GM10847 (cell line): ENCODE results near the gene SBF2.

Experiments
- POLR2A ChIP-seq: IDR thresholded peaks from 2 replicates; pipeline ENCODE4 v1.6.1; 2011; ENCODE audit not compliant: insufficient read length; ENCODE audit errors: extremely low read depth

The SBF2 gene

DNA sequence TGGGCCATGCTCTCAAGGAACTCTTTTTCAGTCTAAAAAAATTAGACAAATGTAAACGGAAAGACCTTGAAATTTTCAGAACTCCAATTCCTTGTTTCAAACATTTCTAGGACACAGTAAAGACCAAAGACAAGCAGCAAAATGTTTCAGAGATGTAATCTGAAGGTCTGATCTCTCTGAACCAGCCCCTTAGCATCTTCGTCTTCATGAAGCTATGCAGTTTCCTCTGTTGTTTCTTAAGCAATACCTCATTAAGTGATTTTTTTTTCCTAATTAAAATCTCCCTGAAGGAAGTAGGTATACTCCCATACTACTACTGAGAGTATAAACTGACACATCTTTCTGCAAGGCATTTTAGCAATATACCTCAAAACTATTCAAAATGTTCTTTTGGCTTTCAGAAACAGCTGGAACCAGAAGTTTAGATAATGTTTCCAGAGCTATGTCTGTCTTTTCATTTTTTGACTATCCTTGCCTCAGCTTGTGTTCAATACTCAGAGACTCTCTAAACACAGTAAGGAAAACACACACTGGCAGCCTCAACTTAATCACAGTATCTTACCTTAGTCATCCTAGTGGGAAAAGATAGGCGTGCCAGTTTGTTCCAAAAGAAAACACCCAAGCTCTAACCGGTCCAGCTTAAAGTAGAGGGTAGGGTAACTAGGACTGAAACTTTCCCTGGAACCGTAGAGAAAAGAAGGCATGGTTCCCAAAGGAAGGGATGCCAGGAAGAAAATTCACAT, 25.1 kb downstream of the SBF2 start:
- TF ChIP-seq POLR2A: no peak

DNA sequence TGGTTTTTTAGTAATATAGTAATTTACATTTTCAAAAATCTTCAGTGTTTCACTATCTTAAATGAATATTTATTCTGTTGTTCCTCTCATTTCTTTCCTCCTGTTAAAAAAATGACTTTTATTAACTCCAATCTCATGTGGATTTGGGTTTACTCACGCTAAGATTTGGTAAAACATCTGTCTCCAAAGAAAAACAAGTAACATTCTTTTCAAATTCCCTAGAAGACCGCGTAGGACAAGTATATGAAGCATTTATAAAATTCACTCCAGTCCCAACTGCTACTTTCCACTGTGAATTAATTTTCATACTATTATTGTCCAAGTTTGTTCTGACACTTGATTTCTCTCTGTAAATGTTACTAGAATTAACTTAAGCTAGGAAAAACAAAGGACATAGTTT, 26.2 kb downstream of the SBF2 start:
- TF ChIP-seq POLR2A: no peak

DNA sequence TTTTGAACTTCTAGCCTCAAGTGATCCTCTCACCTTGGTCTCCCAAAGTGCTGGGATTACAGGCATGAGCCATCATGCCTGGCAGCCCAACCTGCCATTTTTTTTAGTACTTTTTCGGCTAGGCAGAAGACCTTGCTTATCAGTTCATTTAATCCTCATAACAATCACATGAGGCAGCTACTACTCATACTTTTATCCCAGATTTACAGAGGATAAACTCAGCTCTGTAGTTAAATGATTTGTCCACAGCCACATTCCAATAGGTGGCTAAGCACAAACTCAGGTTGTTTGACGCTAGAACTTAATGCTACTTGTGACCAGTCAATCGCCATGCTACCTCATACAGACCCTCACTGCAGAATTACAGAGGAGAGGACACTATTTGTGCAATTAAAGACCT, 28.1 kb downstream of the SBF2 start:
- TF ChIP-seq POLR2A: no peak

DNA sequence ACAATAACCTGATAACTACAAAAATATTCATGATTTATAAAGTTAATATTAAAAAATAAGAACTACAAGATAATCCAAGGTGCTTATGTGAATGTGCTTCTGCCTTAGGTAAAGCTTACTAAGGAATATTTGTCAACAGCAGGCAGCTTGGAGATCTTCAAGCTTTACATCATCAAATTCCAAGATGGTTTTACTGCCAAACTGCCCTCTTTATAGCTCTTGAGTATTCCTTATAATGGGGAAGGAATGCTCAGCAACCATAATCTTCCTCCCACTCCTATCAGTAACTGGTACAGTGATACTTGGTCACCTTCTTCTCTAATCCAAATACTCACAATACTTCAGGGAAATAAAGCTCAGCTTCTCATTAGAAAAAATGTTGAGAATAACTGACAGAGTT, 30.1 kb downstream of the SBF2 start:
- TF ChIP-seq POLR2A: no peak

DNA sequence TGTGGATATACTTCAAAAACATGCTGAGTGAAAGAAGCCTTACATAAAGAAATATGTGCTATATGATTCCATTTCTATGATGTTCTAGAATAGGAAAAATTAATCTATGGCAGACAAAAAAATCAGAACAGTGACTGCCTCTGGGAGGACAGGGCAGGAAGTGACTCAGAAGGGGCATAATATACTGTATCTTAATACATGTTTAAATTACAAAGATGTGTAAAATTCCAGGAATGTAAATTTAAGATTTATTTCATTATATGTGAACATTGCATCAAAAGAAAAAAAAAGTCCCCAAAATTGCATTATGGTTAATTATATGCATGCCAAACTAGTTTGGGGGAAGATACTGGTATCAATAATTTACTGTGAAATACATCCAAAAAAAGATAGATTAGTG, 32.2 kb downstream of the SBF2 start:
- TF ChIP-seq POLR2A: no peak

DNA sequence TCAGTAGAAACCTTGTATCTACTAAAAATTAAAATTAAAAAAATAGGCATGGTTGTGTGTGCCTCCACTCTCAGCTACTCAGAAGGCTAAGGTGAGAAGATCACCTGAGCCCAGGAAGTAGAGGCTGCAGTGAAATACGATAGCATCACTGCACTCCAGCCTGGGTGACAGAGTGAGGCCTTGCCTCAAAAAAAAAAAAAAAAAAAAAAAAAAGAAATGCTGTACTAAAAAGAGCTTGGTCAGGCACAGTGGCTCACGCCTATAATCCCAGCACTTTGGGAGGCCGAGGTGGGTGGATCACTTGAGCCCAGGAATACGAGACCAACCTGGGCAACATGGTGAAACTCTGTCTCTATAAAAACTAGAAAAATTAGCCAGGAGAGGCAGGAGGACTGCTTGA, 36.5 kb downstream of the SBF2 start:
- TF ChIP-seq POLR2A: no peak

DNA sequence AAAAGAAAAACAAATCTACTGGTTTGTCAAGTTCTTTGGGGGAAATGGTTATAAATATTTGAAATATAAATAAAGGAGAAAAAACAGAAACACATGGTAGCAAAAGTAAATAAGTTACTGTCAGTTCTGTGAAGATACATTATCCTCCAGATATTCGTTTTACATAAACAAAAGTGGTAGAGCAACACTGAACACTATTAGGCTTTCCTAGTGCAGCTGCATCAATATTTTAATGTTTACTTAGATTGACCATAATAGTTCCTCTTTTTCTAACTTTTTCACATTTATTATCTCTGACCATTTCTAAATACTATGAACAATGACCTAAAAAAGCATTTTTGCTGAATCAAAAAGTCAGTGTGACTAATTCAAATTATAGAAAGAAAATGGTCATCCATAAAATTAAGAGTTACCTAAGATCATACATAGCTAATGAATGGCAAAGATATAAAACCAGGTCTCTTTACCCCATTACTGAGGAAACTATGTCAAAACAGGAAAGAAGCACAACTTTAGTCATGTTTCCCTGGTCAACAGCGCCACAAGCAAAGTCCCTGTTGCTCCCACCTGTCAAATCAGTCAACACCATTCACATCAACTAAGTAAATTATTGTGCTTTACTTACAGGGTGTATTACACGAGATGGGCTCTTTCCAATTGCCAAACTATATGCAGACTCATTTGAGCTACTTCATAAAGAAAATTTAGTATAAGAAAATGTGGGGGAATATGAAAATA, 38.5 kb downstream of the SBF2 start:
- no peak for TF ChIP-seq POLR2A

DNA sequence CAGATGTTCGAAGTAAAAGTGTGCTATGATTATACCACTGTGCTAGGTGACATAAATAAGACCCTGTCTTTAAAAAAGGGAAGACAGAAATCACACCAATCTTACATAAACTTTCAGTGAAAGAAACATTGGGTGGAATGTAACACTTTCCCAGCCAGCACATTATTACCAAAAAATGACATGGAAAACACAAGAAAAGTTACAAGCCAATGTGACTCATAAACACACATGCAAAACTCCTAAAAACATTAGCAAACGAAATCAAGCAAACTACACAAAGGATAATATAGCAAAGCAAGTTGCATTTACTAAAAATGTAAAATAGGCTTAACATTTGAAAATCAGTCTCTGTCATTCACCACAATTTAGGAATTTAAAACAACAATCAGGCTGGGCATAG, 47.0 kb downstream of the SBF2 start:
- TF ChIP-seq POLR2A: no peak

DNA sequence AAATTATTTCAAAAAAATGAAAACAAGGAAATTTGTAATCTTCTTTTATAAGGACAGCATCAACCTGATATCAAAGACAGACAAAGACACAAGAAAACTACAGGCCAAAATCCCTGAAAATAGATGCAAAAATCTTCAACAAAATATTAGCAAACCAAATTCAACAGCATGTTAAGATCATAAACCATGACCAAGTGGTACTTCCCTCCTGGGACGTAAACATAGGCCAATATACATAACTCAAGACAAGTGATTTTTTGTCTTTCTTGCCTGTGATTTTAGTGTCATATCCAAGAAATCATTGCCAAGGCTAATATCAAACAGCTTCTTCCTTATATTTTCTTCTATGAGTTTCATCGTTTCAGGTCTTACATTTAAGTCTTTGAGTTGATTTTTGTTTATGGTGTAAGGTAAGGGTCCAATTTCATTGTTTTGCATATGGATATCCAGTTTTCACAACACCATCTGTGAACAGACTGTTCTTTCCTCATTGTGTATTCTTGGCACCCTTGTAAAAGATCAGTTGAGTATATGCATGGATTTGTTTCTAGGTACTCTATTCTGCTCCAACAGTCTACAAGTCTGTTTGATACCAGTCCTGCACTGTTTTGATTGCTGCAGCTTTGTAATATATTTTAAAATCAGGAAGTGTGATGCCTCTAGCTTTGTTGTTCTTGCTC, 50.0 kb downstream of the SBF2 start:
- TF ChIP-seq POLR2A: no peak

DNA sequence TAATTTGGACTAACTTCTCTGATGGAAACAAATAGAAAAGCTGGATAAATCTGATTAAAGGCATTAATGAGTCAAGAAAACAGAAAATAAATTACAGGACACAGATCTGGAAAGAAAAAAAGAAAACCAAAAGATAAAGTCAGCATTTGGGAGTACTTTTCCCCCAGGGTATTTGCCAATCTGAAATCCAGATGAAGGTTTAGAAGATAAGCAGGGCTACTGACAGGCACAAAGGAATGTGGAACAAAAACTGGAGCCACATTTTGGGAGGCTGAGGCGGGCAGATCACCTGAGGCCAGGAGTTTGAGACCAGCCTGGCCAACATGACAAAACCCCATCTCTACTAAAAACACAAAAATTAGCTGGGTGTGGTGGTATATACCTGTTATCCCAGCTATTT, 57.2 kb downstream of the SBF2 start:
- no peak for TF ChIP-seq POLR2A

DNA sequence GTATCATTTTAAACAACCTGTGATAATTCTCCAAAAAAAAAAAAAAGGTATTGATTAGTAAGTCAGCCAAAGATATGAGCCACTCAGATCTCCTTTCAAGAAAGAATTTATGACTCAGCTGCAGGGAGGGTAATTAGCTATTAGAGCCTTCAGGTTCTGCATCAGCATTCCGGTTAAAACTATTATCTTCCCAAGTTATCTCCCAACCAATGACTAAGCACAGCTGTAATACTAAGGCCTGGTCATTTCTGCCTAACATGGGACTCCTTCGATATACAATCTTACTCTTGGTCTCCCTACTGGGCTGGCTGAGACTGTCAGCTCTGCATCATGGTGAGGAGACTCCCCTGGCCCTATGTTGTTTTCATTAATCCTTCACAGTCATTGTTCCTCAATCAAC, 60.4 kb downstream of the SBF2 start:
- TF ChIP-seq POLR2A: no peak

DNA sequence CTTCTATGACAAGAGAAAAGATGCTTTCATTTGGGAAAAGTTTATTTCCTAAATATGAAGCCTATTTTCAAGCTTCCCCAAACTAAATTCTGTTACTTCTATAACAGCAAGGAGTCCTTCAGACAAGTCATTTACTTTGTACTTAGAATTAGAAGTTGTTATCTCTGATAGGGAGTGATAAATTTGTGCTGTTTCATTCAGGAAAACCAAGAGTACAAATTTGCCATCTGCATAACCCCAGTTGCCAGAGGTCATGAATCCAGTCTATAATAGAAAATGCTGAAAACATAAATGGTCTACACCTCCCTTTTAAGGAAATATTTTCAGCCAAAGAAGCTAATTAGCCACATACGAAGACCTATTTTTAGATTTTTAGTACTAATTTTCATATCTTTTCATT, 61.3 kb downstream of the SBF2 start:
- no peak for TF ChIP-seq POLR2A

DNA sequence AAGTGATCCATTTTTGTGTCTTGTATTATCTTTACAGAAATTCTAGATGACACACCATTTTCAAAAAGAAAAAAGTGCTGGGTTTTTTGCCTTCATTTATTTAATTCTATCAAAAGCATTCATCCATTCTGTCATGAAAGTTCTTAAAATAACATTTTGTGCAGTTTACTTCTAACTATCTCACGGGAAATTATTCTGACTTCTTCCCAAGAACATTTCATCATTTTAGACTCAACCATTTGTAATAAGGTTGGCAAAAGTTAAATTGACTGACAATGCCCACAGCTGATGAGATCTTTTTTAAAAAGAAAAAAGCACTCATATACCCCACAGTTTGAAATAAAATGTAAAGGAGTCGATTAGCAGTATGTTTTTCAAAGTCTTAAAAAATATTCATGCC, 68.5 kb downstream of the SBF2 start:
- TF ChIP-seq POLR2A: no peak

DNA sequence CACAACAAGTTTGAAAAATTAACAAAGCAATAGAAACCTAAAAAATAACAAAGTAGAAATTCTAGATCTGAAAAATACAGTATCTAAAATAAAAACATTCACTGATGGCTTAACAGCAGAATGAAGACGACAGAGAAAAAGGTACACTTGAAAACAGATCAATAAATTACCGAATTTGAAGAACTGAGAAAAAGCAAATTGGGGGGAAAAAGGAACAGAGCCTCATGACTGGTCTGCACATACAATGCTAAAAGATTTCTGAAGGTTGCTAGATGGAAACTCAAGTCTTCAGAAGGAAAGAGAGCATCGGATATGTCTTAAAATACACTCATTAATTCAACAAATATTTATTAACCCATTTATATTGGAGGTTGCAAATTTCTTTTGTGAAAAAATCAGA, 71.6 kb downstream of the SBF2 start:
- TF ChIP-seq POLR2A: no peak

DNA sequence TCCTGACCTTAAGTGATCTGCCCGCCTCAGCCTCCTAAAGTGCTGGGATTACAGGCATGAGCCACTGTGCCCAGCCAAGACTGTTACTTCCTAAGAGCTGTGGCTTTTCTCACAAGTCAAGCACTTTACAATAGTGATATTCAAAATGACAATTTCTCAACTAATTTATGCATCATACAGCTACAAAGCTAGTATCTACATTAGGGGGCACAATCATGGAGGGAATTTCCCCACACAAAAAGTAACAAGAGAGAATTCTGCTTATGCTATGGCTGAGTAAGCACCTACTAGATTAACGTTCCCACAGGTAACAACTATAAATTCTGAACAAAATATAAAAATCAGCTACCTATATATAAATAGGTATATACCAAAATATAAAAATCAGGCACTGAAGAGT, 72.7 kb downstream of the SBF2 start:
- no peak for TF ChIP-seq POLR2A

DNA sequence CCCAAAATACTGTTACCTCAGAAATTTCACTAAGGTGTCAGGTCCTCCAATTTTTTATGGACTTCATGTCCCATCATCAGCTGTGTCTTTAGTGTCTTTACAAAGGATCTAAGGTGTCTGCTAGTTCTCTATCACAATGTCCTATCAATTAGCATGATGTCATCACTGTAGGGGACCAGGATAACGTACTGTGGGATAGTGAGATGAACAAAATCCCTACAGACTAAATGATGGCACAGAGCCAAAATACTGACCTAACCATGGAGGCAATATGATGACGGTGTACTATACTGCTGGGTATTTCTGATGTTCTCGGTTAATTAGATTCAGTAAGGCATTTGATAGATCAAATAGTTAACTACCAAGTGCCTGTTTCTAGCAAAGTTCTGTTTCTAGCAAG, 82.5 kb downstream of the SBF2 start:
- TF ChIP-seq POLR2A: no peak
